Stimulated activated CD8-positive, alpha-beta memory T cell treated with anti-CD3 and anti-CD28 coated beads, Interleukin-4, amount 100 ng/mL, for 48 hours (primary cell): ENCODE measurements around the gene AAK1.
A peak's percentile ranks its signal among the peaks of the same experiment; 100 is the strongest.
"Not testable (repeated sequence)": the region's sequence is repeated elsewhere in the genome, so short reads cannot be mapped to it uniquely, and the experiment has no call there.

Source experiments
- DNase-seq: peaks from one replicate; pipeline ENCODE4 v3.0.0-alpha.2; 2020

The AAK1 gene

GRCh38 chr2:69436938-69437750, 206.4 kb downstream of the AAK1 start, which contains the start of gene NFU1:
NFU1 (minus strand) TSS chr2:69437435; CDS start chr2:69437422, 13 bp downstream.
- DNase-seq: peak; percentile 94

GRCh38 chr2:69436596-69436937, 207.0 kb downstream of the AAK1 start:
- DNase-seq: no peak

GRCh38 chr2:69434753-69435152, 208.8 kb downstream of the AAK1 start:
- no peak for DNase-seq

- DNase-seq: no peak
These were observed 213.9 kb downstream of the AAK1 start for GRCh38 chr2:69429491-69430183.

DNA sequence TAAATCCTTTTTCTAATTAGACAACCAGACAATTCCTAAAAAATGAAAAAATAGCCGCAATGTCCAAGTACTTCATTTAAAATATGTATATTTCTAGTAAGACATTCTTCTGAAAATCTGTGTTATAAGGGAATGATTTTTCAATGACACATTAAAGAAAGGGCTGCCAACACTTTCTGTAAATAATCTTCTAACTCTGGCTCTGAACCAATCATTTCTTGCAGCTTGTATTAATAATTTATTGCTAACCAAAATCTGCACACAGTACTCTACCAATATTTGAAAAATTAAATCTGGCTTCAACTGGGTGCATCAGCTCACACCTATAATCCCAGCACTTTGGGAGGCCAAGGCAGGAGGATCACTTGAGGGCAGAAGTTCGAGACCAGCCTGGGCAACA, 214.6 kb downstream of the AAK1 start:
- DNase-seq: no peak

DNA sequence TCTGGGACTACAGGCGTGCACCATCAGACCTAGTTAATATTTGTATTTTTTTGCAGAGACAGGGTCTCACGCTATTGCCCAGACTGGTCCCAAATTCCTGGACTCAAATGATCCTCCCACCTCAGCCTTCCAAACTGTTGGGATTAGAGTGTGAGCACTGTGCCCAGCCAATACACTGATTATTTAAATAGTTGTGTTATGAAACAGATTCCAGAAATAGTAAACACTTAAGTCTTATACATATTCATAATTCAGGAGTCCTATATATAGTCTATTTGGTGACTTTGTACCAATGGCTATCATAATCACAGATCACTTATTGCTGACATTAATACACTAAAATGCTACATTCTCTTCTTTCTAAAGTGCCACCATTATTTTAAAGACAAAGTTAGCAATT, 219.1 kb downstream of the AAK1 start:
- no peak for DNase-seq

DNA sequence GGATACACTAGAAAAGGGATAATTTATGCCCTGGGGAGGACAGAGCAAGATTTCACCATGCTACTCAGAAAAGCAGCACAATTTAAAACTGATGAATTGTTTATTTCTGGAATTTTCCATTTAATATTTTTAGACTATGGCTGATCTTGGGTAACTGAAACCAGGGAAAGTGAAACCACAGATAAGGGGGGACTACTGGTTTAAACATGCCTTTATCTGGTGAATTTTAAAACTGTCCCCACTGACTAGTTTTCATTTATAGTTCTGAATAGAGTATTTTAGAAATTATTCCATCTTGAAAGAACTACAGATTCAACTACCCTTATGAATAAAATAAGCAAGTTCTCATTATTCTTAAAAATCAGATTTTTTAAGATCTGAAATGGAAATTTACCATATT, 221.3 kb downstream of the AAK1 start:
- DNase-seq: no peak

- DNase-seq: not testable (repeated sequence)
These were observed 224.4 kb downstream of the AAK1 start for GRCh38 chr2:69419111-69419510.

DNA sequence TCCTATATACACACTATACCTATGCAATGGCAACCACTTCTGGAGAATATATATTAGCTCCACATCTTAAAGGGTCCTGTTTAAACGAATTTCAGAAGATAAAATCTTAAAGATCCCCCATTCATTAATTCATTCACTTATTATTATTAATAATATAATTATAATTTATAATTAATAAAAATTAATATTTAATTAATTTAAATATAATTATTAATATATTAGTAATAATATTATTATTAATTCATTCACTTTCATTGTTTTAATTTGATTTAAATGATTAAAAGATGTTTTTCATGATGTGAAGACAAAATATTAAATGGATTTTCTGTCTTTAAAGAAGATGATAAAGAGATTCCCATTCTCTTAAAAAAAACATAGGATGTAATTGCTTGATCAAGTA, 227.4 kb downstream of the AAK1 start:
- no peak for DNase-seq
